Measurements from ENCODE around the gene RTN1.

DNA sequence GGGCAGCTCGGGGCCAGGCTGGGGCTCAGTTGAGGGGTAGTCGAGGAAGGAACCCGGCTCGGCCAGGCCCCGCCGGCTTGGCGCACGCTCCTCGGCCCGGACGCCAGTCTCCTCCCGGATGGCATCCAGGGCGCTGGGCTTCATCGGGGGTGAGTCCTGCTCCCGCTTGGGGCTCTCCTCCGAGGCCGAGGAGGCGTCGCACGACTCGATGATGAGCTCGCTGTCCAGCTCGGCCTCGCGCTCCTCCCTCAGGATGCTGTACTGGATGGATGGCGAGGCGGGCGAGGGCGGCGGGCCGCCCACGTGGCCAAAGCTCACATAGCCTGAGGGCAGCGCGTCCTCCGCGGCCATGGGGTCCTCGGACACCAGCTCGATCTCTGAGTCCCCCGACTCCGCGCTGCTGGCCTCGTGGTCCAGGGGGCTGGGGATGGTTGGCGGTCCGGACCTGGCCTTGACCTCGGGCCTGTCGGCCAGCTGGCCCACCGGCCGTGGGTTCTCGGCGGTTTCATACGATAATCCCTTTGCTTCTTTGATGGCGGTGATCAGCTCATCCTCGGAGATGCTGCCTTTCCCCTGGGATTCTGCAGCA is 143.4 kb downstream of the RTN1 start:
- TF ChIP-seq EZH2 (IDR thresholded peaks at IDR 0.05; ENCODE audit: borderline replicate concordance, insufficient read depth, low read depth, low read length, poor library complexity, severe bottlenecking) = no peak
- TF ChIP-seq, protein P1, sequence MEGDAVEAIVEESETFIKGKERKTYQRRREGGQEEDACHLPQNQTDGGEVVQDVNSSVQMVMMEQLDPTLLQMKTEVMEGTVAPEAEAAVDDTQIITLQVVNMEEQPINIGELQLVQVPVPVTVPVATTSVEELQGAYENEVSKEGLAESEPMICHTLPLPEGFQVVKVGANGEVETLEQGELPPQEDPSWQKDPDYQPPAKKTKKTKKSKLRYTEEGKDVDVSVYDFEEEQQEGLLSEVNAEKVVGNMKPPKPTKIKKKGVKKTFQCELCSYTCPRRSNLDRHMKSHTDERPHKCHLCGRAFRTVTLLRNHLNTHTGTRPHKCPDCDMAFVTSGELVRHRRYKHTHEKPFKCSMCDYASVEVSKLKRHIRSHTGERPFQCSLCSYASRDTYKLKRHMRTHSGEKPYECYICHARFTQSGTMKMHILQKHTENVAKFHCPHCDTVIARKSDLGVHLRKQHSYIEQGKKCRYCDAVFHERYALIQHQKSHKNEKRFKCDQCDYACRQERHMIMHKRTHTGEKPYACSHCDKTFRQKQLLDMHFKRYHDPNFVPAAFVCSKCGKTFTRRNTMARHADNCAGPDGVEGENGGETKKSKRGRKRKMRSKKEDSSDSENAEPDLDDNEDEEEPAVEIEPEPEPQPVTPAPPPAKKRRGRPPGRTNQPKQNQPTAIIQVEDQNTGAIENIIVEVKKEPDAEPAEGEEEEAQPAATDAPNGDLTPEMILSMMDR (IDR thresholded peaks at IDR 0.05) = no peak
